ENCODE results near the gene CEACAM20.
"Not testable (repeated sequence)": the region's sequence is repeated elsewhere in the genome, so short reads cannot be mapped to it uniquely, and the experiment has no call there.

The CEACAM20 gene

DNA sequence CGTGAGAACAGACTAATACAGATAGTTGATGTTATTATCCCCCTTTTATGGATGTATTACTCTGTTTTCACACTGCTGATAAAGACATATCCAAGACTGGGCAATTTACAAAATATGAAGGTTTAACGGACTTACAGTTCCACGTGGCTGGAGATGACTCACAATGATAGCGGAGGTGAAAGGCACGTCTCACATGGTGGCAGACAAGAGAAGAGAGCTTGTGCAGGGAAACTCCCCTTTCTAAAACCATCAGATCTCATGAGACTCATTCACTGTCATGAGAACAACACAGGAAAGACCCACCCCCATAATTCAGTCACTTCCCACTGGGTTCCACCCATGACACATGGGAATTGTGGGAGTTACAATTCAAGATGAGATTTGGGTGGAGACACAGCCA lies 60.7 kb downstream of the CEACAM20 start:
- not testable (repeated sequence) for DNase-seq

DNA sequence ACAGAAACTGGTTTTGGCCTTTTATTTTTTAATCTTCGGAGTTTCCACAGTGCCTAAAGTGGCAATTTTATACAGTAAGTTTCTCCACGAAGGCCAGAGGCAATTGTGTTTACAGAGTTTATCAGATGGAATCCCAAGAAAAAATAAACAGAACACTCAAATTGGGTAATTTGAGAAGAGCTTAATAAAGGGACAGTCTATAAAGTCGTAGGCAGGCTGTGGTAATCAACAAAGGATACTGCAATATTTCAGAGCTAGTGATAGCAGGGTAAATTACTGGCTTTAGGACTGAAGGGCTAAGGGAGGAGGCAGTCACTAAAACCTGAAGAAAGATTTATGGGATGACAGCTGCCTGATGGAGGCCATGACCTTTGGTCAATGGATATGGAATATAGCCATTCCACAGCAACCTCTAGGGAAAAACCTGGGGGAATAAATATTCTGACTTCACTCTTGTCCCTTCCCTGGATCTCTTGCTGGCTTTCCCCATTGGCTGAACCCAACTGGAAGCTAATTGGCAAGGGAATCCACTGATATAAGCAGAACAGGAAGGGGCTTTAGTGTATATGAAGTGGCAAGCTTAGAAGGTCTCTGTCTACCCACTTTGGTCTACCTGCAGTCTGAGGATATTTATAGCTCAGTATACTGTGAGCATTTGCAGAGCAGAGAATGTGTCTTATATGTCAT lies 66.7 kb downstream of the CEACAM20 start:
- not testable (repeated sequence) for DNase-seq
